Loucy (cell line): ENCODE measurements around the gene TEX9.

Experiments used
- CTCF ChIP-seq: fragments of 200-600 bp; sonication (generic); conservative IDR thresholded peaks from 2 replicates; pipeline ENCODE4 v1.5.1; 2014; ENCODE audit warnings: mild to moderate bottlenecking, antibody characterized with exemption, low read length
- EZH2phosphoT487 ChIP-seq: fragments of 200-600 bp; IDR thresholded peaks from 2 replicates; pipeline ENCODE4 v1.6.1; 2018; ENCODE audit warnings: antibody characterized with exemption, mild to moderate bottlenecking, moderate library complexity, borderline replicate concordance

GRCh38 chr15:56390739-56391267, 25.6 kb downstream of the TEX9 start:
- TF ChIP-seq CTCF, result no peak
- TF ChIP-seq EZH2phosphoT487, result no peak
